SIG-M5 treated with dmso at 0.1 percent for 504 hours (cell line): ENCODE results near the gene B4GALNT3.

Experiments used
- DNase-seq: peaks from one replicate; lab custom pipeline; 2025; ENCODE audit not compliant: unreplicated experiment; lab: John Stamatoyannopoulos, UW

The B4GALNT3 gene

GRCh38 chr12:467591-467990 lies 7.9 kb downstream of the B4GALNT3 start:
- DNase-seq: no peak

DNA sequence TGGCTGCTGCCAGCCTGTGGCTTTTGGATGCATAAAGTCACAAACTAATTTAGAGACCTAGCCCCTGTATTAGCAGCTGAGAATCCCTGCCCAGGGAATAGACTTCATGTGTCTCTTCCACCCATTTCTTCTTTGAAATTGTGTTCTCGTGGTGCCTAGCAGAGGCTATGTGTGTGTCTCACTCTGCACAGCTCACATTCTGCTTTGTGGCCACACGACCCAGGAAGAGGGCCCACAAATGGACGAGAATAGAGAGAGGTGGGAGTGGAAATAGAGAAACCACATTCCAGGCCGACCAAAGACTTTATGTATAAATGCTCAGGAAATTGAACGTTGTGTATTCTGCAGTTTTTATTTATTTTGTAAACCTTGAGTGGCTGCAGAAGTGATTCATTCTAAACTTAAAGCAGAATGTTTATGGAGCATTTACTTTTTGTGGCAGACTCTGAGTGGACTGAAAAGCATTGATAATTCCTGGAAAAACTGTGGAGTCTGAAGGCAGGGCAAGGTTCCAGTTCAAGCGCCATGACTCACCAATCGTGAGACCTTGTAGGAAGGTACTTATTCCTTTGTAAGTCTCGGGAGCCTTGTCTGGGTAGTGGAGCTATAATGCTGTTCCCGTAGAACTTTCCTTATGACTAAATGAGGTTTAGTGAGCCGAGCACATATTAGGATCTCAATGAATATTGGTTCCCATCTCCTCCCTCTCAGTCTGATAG lies 9.1 kb downstream of the B4GALNT3 start:
- no peak for DNase-seq

GRCh38 chr12:470133-470532 lies 10.4 kb downstream of the B4GALNT3 start:
- no peak for DNase-seq

GRCh38 chr12:473198-473597 lies 13.5 kb downstream of the B4GALNT3 start:
- DNase-seq: no peak

- no peak for DNase-seq
These were observed 14.3 kb downstream of the B4GALNT3 start for GRCh38 chr12:473863-474577.

GRCh38 chr12:475286-475685 lies 15.5 kb downstream of the B4GALNT3 start:
- DNase-seq: no peak

DNA sequence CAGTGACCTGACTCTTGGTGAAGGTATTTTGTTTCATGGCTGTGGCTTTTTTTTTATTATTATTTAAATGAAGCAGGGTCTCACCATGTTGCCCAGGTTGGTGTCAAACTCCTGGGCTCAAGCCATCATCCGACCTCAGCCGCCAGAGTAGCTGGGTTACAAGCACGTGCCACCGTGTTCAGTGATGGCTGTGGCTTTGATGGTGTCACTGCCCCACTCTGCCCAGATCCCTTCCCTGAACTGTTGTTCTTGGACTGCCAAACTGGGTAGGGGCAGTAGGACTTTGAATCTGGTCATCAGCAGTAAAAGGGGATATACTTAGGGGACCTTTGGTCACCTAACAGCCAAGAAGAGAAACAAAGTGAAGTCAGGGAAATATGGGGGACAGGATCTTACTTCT lies 19.4 kb downstream of the B4GALNT3 start:
- no peak for DNase-seq

GRCh38 chr12:480831-481816 lies 21.4 kb downstream of the B4GALNT3 start:
- DNase-seq: peak; percentile 78

- DNase-seq: no peak
These were observed 22.3 kb downstream of the B4GALNT3 start for GRCh38 chr12:482061-482460.

GRCh38 chr12:484096-484495 lies 24.4 kb downstream of the B4GALNT3 start:
- DNase-seq: no peak

DNA sequence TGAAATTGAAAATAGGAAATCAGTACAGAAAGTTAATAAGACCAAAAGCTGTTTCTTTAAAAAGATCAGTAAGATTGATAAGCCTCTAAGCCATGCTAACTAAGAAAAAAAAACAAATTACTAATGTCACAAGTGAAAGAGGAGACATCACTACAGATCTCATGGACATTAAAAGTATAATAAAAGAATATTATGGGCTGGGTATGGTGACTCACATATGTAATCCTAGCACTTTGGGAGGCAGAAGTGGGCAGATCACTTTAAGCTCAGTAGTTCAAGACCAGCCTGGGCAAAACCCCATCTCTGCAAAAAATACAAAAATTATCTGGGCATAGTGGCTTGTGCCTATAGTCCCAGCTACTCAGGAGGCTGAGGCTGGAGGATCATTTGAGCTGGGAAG lies 30.5 kb downstream of the B4GALNT3 start:
- no peak for DNase-seq

GRCh38 chr12:495466-495865 lies 35.7 kb downstream of the B4GALNT3 start:
- DNase-seq: no peak

DNA sequence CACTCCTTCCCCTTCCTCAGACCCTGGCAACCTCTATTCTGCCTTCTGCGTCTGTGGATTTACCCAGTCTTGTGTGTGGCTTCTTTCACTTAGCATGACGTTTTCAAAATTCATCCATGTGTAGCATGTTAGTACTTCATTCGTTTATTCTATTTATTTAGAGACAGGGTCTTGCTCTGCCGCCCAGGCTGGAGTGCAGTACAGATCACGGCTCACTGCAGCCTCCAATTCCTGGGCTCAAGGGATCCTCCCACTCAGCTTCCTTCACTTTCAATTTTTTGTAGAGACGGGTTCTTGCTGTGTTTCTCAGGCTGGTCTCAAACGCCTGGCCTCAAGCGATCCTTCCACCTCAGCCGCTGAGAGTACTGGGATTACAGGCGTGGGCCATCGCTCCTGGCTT lies 37.0 kb downstream of the B4GALNT3 start:
- no peak for DNase-seq

DNA sequence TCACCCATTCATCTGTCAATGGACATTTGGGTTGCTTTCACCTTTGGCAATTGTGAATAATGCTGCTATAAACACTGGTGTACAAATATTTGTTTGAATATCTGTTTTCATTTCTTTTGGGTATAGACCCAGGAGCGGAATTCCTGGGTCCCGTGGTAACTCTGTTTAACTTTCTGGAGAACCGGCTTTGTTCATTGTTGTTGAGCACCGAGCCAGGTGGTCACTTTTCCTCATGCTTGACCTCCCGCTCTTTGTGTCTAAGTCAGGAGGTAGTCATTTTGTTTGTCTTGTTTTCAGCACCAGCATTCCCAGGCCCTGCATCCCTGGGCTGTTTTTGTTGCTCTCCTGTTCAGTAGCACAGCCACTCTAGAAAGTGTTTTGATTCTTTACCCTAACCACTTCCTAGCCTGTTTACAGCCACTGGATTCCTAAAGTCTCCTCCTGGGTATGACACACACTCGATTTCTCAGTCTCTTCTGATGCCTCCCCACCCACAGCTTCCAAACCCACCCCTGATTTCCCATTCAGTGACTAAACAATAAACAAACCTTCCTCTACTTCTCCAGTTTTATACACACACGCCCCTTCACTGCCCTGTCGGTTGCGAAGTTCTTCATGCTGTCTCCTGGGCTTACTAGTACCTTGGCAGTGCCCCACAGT lies 37.9 kb downstream of the B4GALNT3 start:
- DNase-seq: no peak

DNA sequence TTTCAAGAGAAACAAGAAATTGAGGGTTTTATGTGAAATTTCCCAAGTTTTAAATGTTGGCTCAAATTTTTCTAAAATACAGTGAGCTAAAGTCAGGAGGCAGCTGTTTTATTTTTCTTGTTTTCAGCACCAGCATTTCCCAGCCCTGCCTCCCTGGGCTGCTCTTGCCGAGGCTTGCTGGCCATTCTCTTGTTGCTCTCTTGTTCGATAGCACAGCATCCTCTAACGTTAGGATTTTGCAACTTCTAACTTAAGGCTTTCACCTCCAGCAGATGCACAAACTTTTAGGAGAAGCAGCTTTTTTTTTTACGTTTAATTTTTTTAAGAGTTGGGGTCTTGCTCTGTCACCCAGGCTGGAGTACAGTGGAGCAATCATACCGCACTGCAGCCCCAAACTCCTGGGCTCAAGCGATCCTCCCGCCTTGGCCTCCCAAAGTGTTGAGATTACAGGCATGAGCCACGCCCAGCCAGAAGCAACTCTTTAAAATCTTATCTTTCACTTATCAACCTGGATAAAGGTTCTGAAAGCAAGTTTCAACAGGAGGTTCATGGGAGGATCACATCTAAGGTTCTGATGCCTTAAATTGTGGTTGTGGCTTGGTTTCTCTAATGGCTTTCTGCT lies 40.2 kb downstream of the B4GALNT3 start:
- DNase-seq: no peak

DNA sequence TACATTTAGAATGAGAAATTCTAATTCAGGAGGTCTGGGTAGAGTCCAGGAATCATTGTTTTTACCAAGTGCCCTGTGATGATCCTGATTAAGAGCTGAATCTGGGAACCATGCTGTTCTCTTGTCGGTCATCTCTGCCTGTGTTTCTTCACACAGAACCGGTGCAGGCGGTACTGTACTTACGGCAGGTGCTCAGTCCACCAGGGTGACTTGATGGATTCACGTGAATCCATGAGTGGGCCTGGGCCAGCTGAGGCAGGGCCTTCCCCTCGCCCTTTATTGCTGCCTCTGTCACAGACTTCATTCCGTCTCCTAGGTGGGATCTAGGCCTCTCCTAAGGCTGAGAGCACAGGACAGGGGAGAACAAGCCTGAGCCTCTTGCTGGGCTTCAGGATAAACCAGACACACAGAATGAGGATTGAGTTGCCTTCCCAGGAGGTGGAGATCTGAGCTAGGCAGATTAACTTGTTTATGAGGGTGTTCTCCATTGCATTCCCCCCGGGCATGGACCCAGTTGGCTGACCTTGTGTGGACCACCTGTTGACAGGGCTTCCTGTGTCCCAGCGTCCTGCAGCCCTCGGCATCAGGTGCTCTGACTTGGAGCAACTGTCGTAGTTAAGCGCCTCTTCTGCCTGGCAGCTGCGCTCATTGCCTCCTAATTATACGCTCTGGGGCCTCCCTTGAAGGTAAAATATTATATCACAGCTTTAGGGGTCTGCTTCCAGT lies 42.1 kb downstream of the B4GALNT3 start:
- DNase-seq: no peak

DNA sequence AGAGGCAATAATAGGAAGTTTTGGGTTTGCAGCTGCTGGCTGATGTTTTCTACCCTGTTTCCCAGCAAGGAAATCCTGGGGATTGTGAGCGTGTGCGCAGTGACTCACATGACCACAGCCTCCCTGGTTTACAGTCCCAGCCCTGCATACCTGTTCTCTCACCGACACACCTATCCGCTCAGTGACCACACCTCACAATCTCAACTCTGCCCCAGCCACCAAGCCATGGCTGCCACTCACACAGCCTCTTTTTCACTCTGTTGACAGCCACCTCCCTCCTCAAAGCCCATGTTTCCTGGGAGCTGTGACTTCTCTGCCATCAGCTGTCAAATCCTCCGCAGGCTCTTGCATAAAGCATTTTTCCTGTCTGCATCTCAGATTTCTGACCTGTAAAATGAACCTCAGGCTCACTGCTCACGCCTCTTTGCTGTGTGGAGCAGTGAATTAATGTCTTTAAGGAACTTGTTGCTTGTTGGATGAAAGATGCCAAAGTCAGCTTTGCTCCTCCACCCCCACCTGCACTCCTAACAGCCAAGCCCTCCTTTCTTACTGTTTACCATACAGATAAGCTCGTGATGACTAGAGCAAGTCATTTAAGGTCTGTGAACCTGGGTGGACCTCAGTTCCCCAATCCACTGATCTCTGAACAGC lies 43.5 kb downstream of the B4GALNT3 start:
- DNase-seq: no peak

- DNase-seq: no peak
These were observed 45.5 kb downstream of the B4GALNT3 start for GRCh38 chr12:505221-505620.

GRCh38 chr12:507391-507796 lies 47.7 kb downstream of the B4GALNT3 start:
- no peak for DNase-seq
